Colonic mucosa (tissue), 4 donors: ENCODE data around the gene TMEM106C. TPM values are rescaled to one million over a fixed set of nuclear protein-coding genes. Genes with fewer than 3 reads are reported as not detected.
"Not testable (repeated sequence)": the region's sequence is repeated elsewhere in the genome, so short reads cannot be mapped to it uniquely, and the experiment has no call there.

Source experiments
- DNase-seq: peaks from one replicate; pipeline ENCODE4 v3.0.0-alpha.2; 2020
- H3K27ac ChIP-seq: fragments of 200-600 bp; one replicate; pipeline ENCODE4 v1.8.0; 2021
- H3K27me3 ChIP-seq: fragments of 200-600 bp; one replicate; pipeline ENCODE4 v1.8.0; 2021
- H3K36me3 ChIP-seq: fragments of 200-600 bp; one replicate; pipeline ENCODE4 v1.8.0; 2021
- H3K4me1 ChIP-seq: fragments of 200-600 bp; one replicate; pipeline ENCODE4 v1.8.0; 2021; ENCODE audit warnings: mild to moderate bottlenecking
- H3K4me3 ChIP-seq: fragments of 200-600 bp; one replicate; pipeline ENCODE4 v1.8.0; 2021
- H3K9ac ChIP-seq, 2 donors: one replicate each; pipeline ENCODE4 v1.7.0; 2013; ENCODE audit warnings: control low read depth in 2 of 2, low read depth in 2 of 2, low read length in 2 of 2
- H3K9me3 ChIP-seq: fragments of 200-600 bp; one replicate; pipeline ENCODE4 v1.8.0; 2021
- CTCF ChIP-seq: fragments of 200-600 bp; IDR thresholded peaks from one replicate; pipeline ENCODE4 v1.8.0; 2022; ENCODE audit warnings: antibody characterized with exemption, mild to moderate bottlenecking
- intact Hi-C: fragments of 100-400 bp; cut with DNase I; formaldehyde crosslinking; loops from one replicate; pipeline ENCODE4 v1.14.1; 2022
- total RNA-seq, 2 donors: library from RNA; stranded (reverse); fragmentation: NEBNext Ultra II Directional in 1 of 2; extraction: Animal tissue kit (Norgen Biotek cat#: 25700) in 1 of 2; gene quantifications; one replicate each; pipeline ENCODE4 v1.2.1, GENCODE V29; 2021
- donor health status: healthy.
- donor health status: DM: no; HTN: no; CAD: no.
- donor health status: DM: no; HTN: no; CAD: no.

The TMEM106C gene
- total RNA-seq, 2 donors from 2014 or later, result 187 to 258 TPM

GRCh38 chr12:47949441-47950341, 13.7 kb upstream of the TMEM106C start:
- Histone ChIP-seq H3K4me3 (no peak overlapping the region), H3K27ac (no peak overlapping the region), H3K4me1 (peaks cover 15% of the 10 kb centered on the region), H3K36me3 (no peaks in the 10 kb centered on the region), H3K9ac (peak overlapping the region in 1 of 2 donors; percentile 61), H3K27me3 (no peaks in the 10 kb centered on the region), H3K9me3 (no peaks in the 10 kb centered on the region)
- intact Hi-C loops, result loop anchor here (2.0 to 10.0 kb wide), 2 partner anchors 45 to 215 kb away; partner anchors contain the start of gene VDR
- DNase-seq, result peak; percentile 88
- TF ChIP-seq CTCF, result peak; percentile 88

- intact Hi-C loops, result loop anchor here (10.0 kb wide), 1 partner anchor 214 kb away; no protein-coding TSS in a partner anchor
- Histone ChIP-seq H3K9ac (no peak overlapping the region), H3K27me3 (no peaks in the 10 kb centered on the region)
Measured at GRCh38 chr12:47950856-47951468, 12.4 kb upstream of the TMEM106C start.

GRCh38 chr12:47954058-47954457, 9.3 kb upstream of the TMEM106C start:
- Histone ChIP-seq H3K9me3 (no peaks in the 10 kb centered on the region), H3K4me1 (peaks cover 15% of the 10 kb centered on the region), H3K9ac (peak overlapping the region in 1 of 2 donors; percentile 65), H3K36me3 (no peaks in the 10 kb centered on the region), H3K4me3 (no peak overlapping the region), H3K27ac (peak overlapping the region; percentile 50), H3K27me3 (no peaks in the 10 kb centered on the region)
- DNase-seq, result peak; percentile 53
- no peak for TF ChIP-seq CTCF
- intact Hi-C loops, result loop anchor here (10.0 kb wide), 1 partner anchor 211 kb away; no protein-coding TSS in a partner anchor

More at GRCh38 chr12:47950856-47951468, 12.4 kb upstream of the TMEM106C start:
- Histone ChIP-seq H3K4me3 (no peak overlapping the region), H3K36me3 (no peaks in the 10 kb centered on the region), H3K27ac (no peak overlapping the region), H3K9me3 (no peaks in the 10 kb centered on the region), H3K4me1 (peaks cover 15% of the 10 kb centered on the region)
- DNase-seq, result no peak
- TF ChIP-seq CTCF, result no peak

- H3K4me3 ChIP-seq, result no peak overlapping the region
- peaks cover 15% of the 10 kb centered on the region for H3K4me1 ChIP-seq
- no peak for TF ChIP-seq CTCF
- H3K27ac ChIP-seq, result peak overlapping the region; percentile 50
- H3K9ac ChIP-seq, result peak overlapping the region in 1 of 2 donors; percentile 65
- DNase-seq, result peak; percentile 84
- H3K27me3 ChIP-seq, result no peaks in the 10 kb centered on the region
- H3K9me3 ChIP-seq, result no peaks in the 10 kb centered on the region
- intact Hi-C loops, result loop anchor here (10.0 kb wide), 1 partner anchor 210 kb away; no protein-coding TSS in a partner anchor
- H3K36me3 ChIP-seq, result no peaks in the 10 kb centered on the region
Measured at GRCh38 chr12:47954467-47955045, 8.8 kb upstream of the TMEM106C start.

GRCh38 chr12:47955059-47955458, 8.3 kb upstream of the TMEM106C start:
- DNase-seq, result no peak

GRCh38 chr12:47957671-47958070, 5.7 kb upstream of the TMEM106C start:
- H3K27ac ChIP-seq, DNase-seq, H3K9me3 ChIP-seq, H3K4me1 ChIP-seq, H3K9ac ChIP-seq, H3K27me3 ChIP-seq, H3K36me3 ChIP-seq, H3K4me3 ChIP-seq: not testable (repeated sequence)
- intact Hi-C loops, result loop anchor here (10.0 kb wide), 1 partner anchor 207 kb away; no protein-coding TSS in a partner anchor

More at GRCh38 chr12:47955059-47955458, 8.3 kb upstream of the TMEM106C start:
- Histone ChIP-seq H3K9ac (no peak overlapping the region), H3K4me3 (no peak overlapping the region), H3K36me3 (no peaks in the 10 kb centered on the region), H3K4me1 (peaks cover 10% of the 10 kb centered on the region), H3K9me3 (no peaks in the 10 kb centered on the region), H3K27me3 (no peaks in the 10 kb centered on the region), H3K27ac (no peak overlapping the region)
- no peak for TF ChIP-seq CTCF
- intact Hi-C loops, result loop anchor here (10.0 kb wide), 1 partner anchor 210 kb away; no protein-coding TSS in a partner anchor
